Spleen (tissue), 11 donors: Measurements from ENCODE around the gene C6orf141. TPM values are rescaled to one million over a fixed set of nuclear protein-coding genes. Genes with fewer than 3 reads are reported as not detected.
"Not testable (repeated sequence)": the region's sequence is repeated elsewhere in the genome, so short reads cannot be mapped to it uniquely, and the experiment has no call there.

Experiments used
- DNase-seq: peaks from one replicate; pipeline ENCODE4 v3.0.0-alpha.2; 2020
- H3K27ac ChIP-seq, 8 donors: fragments of 200-600 bp; sonication (generic) in 7 of 8; 1 replicate in 4 of 8; 2 replicates in 4 of 8; pipeline versions ENCODE4 v1.5.0 to v1.8.0; 2016 to 2021; ENCODE audit warnings: inconsistent platforms in 4 of 8, mild to moderate bottlenecking in 4 of 8, moderate library complexity in 1 of 8
- H3K27me3 ChIP-seq, 7 donors: fragments of 200-600 bp; sonication (generic) in 6 of 7; replicated peaks in 1 of 7; 1 replicate in 4 of 7; 2 replicates in 3 of 7; pipeline versions ENCODE4 v1.5.0 to v1.8.0; 2016 to 2021; ENCODE audit warnings: inconsistent platforms in 3 of 7, mild to moderate bottlenecking in 1 of 7
- H3K36me3 ChIP-seq, 6 donors: fragments of 200-600 bp; sonication (generic) in 5 of 6; 1 replicate in 4 of 6; 2 replicates in 2 of 6; pipeline versions ENCODE4 v1.5.0 to v1.8.0; 2016 to 2021; ENCODE audit warnings: inconsistent platforms in 2 of 6
- H3K4me1 ChIP-seq, 6 donors: fragments of 200-600 bp; sonication (generic) in 5 of 6; 1 replicate in 3 of 6; 2 replicates in 3 of 6; pipeline versions ENCODE4 v1.5.0 to v1.8.0; 2016 to 2021; ENCODE audit warnings: inconsistent platforms in 3 of 6
- H3K4me3 ChIP-seq, 8 donors: fragments of 200-600 bp; sonication (generic) in 7 of 8; 1 replicate in 4 of 8; 2 replicates in 4 of 8; pipeline versions ENCODE4 v1.5.0 to v1.8.0; 2016 to 2021; ENCODE audit warnings: inconsistent platforms in 4 of 8, mild to moderate bottlenecking in 4 of 8, moderate library complexity in 2 of 8
- H3K9me3 ChIP-seq, 8 donors: fragments of 200-600 bp; sonication (generic) in 7 of 8; 1 replicate in 4 of 8; 2 replicates in 4 of 8; pipeline versions ENCODE4 v1.5.0 to v1.8.0; 2016 to 2021; ENCODE audit warnings: inconsistent platforms in 4 of 8
- POLR2A ChIP-seq, 3 donors: fragments of 450-650 bp; IDR thresholded peaks; one replicate each; pipeline ENCODE4 v1.5.1; 2017; ENCODE audit warnings: antibody characterized with exemption in 3 of 3, mild to moderate bottlenecking in 1 of 3
- POLR2AphosphoS5 ChIP-seq, 3 donors: sonication (generic); formaldehyde crosslinking; IDR thresholded peaks; one replicate each; pipeline ENCODE4 v1.5.1; 2017; ENCODE audit warnings: antibody characterized with exemption in 3 of 3
- WGBS, 5 donors: extraction: QIAGEN DNeasy Blood & Tissue Kit in 3 of 5; methylation state at CpG; one replicate each; pipeline versions ENCODE4 v1.1.5 to v1.1.7; 2013 to 2018; 5-methylcytosine and 5-hydroxymethylcytosine counted together
- intact Hi-C: fragments of 100-400 bp; cut with DNase I; formaldehyde crosslinking; loops from one replicate; pipeline ENCODE4 v1.15.0; 2023; ENCODE audit warnings: low total_unique reads
- polyA plus RNA-seq, 3 donors: library from polyadenylated mRNA; stranded (reverse); fragments of 200-250 nt; gene quantifications; one replicate each; pipeline ENCODE4 v1.2.1, GENCODE V29; 2013
- total RNA-seq, 7 donors: library from RNA; depleted of rRNA in 3 of 7; stranded (reverse); fragments of >200 nt in 3 of 7; fragmentation: NEBNext Ultra II Directional in 4 of 7; extraction: Animal tissue kit (Norgen Biotek cat#: 25700) in 4 of 7; gene quantifications; one replicate each; pipeline versions ENCODE4 v1.1.0 to v1.2.1, GENCODE V29; 2016 to 2021
- TF ChIP-seq, protein P1 (sequence below), 11 experiments: fragments of 200-600 bp in 7 of 11; fragments of 450-650 bp in 4 of 11; sonication (generic) in 4 of 11; IDR thresholded peaks in 8 of 11; conservative IDR thresholded peaks in 3 of 11; 1 replicate in 7 of 11; 2 replicates in 4 of 11; pipeline versions ENCODE4 v1.4.0 to v1.8.0; 2016 to 2021; ENCODE audit warnings: antibody characterized with exemption in 11 of 11, inconsistent platforms in 4 of 11, mild to moderate bottlenecking in 1 of 11
- donor health status: healthy with polysubstance abuse.
- donor health status: DM: no; HTN: no; CAD: no; lungs with moderate emphysema.
- donor health status: DM: no; HTN: no; CAD: no.
- donor health status: Bipolar disorder and iron deficiency.
- donor health status: healthy.
- donor health status: DM: no; HTN: no; CAD: no.
- donor health status: DM: yes; HTN: yes; CAD: no.

C6orf141 gene
- total and polyA plus RNA-seq, 10 donors, result 0.12 TPM; not detected in 9

- WGBS, 5 donors, result 52 to 64% (median 58%) methylated on average over 10 of the region's 10 CpGs
- intact Hi-C loops, result no loop called here
- DNase-seq, result no peak
- no peaks in the 10 kb centered on the region for H3K36me3 ChIP-seq
- H3K27me3 ChIP-seq, result peaks cover 0 to 9% (median 0%) of the 10 kb centered on the region in 7 donors
- no peak overlapping the region for H3K27ac ChIP-seq
- TF ChIP-seq POLR2A (IDR thresholded peaks at IDR 0.05) (no peak), POLR2AphosphoS5 (IDR thresholded peaks at IDR 0.05) (no peak)
- TF ChIP-seq, protein P1, sequence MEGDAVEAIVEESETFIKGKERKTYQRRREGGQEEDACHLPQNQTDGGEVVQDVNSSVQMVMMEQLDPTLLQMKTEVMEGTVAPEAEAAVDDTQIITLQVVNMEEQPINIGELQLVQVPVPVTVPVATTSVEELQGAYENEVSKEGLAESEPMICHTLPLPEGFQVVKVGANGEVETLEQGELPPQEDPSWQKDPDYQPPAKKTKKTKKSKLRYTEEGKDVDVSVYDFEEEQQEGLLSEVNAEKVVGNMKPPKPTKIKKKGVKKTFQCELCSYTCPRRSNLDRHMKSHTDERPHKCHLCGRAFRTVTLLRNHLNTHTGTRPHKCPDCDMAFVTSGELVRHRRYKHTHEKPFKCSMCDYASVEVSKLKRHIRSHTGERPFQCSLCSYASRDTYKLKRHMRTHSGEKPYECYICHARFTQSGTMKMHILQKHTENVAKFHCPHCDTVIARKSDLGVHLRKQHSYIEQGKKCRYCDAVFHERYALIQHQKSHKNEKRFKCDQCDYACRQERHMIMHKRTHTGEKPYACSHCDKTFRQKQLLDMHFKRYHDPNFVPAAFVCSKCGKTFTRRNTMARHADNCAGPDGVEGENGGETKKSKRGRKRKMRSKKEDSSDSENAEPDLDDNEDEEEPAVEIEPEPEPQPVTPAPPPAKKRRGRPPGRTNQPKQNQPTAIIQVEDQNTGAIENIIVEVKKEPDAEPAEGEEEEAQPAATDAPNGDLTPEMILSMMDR (IDR thresholded peaks at IDR 0.05 in 8 of 11, conservative IDR thresholded peaks at IDR 0.05 in 3 of 11), result no peak
- no peaks in the 10 kb centered on the region for H3K4me1 ChIP-seq
- H3K9me3 ChIP-seq, result peaks cover 0 to 8% (median 0%) of the 10 kb centered on the region in 8 donors
- no peak overlapping the region for H3K4me3 ChIP-seq
Measured at GRCh38 chr6:49565855-49566254, 15.4 kb downstream of the C6orf141 start.

- intact Hi-C loops, result no loop called here
- DNase-seq, result no peak
- Histone ChIP-seq H3K9me3 (no peaks in the 10 kb centered on the region), H3K4me3 (no peak overlapping the region), H3K36me3 (no peaks in the 10 kb centered on the region), H3K4me1 (no peaks in the 10 kb centered on the region), H3K27me3 (peaks cover 0 to 3% (median 0%) of the 10 kb centered on the region in 7 donors), H3K27ac (no peak overlapping the region)
- TF ChIP-seq POLR2A (IDR thresholded peaks at IDR 0.05) (no peak), POLR2AphosphoS5 (IDR thresholded peaks at IDR 0.05) (no peak)
- TF ChIP-seq, protein P1 (IDR thresholded peaks at IDR 0.05 in 8 of 11, conservative IDR thresholded peaks at IDR 0.05 in 3 of 11), result no peak
- WGBS, 5 donors, result 54 to 73% (median 59%) methylated on average over 6 of the region's 6 CpGs
Measured at GRCh38 chr6:49570474-49571079, 20.1 kb downstream of the C6orf141 start.

GRCh38 chr6:49576618-49577017 lies 26.1 kb downstream of the C6orf141 start:
- H3K27ac ChIP-seq, result no peak overlapping the region
- TF ChIP-seq POLR2AphosphoS5 (IDR thresholded peaks at IDR 0.05) (no peak), POLR2A (IDR thresholded peaks at IDR 0.05) (no peak)
- TF ChIP-seq, protein P1 (IDR thresholded peaks at IDR 0.05 in 8 of 11, conservative IDR thresholded peaks at IDR 0.05 in 3 of 11), result no peak
- no peaks in the 10 kb centered on the region for H3K27me3 ChIP-seq
- WGBS, 5 donors, result 74 to 96% (median 87%) methylated on average over 1 of the region's 1 CpG
- no peak overlapping the region for H3K4me3 ChIP-seq
- no peak for DNase-seq
- H3K36me3 ChIP-seq, result no peaks in the 10 kb centered on the region
- no peaks in the 10 kb centered on the region for H3K9me3 ChIP-seq
- no peaks in the 10 kb centered on the region for H3K4me1 ChIP-seq
- intact Hi-C loops, result no loop called here

DNA sequence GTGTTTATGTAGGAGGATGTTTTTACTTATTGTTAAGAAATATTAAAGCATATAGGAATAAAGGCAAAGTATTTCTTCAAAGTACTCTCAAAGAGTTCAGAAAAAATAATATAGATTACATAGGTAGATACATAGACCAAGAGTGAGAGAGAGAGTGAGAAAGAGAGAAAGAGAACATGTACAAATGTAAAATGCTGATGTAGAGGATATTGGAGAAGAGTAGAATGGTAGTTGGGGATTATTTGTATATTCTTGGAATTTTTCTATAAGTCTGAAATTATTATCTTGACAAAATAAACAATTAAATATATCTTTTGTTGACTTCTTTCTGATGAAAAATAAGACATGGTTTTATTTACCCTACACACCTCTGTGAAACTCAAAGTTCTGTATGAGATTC lies 29.2 kb downstream of the C6orf141 start:
- no peaks in the 10 kb centered on the region for H3K9me3 ChIP-seq
- H3K4me3 ChIP-seq, result no peak overlapping the region
- no peaks in the 10 kb centered on the region for H3K4me1 ChIP-seq
- no peaks in the 10 kb centered on the region for H3K36me3 ChIP-seq
- DNase-seq, result no peak
- TF ChIP-seq POLR2A (IDR thresholded peaks at IDR 0.05), result no peak
- intact Hi-C loops, result no loop called here
- H3K27ac ChIP-seq, result no peak overlapping the region
- no peaks in the 10 kb centered on the region for H3K27me3 ChIP-seq

DNA sequence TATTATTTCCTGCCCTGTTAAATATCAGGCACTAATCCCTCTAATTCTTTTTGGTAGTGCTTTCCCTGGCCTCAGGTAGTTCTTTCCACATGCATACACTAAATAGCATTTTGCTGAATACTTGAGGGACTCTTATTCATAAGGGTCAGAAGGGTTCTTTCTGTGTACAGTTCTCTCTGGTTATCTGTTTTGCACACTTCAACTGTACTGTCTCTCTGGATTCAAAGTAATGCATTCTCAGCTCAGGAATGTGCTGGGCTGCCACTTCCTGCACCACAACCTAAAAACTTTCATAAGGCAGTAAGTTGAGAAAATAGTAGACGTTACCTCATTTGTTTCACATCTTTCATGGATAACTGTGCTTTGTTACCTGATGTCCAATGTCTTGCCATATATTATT lies 32.1 kb downstream of the C6orf141 start:
- intact Hi-C loops, result no loop called here
- TF ChIP-seq, protein P1 (IDR thresholded peaks at IDR 0.05 in 8 of 11, conservative IDR thresholded peaks at IDR 0.05 in 3 of 11), result no peak
- TF ChIP-seq POLR2AphosphoS5 (IDR thresholded peaks at IDR 0.05) (no peak), POLR2A (IDR thresholded peaks at IDR 0.05) (no peak)
- H3K4me3 ChIP-seq, result no peak overlapping the region
- H3K27me3 ChIP-seq, result no peaks in the 10 kb centered on the region
- WGBS, 5 donors, result 72 to 87% (median 84%) methylated on average over 1 of the region's 1 CpG
- H3K4me1 ChIP-seq, result no peaks in the 10 kb centered on the region
- no peak overlapping the region for H3K27ac ChIP-seq
- DNase-seq, result no peak
- no peaks in the 10 kb centered on the region for H3K36me3 ChIP-seq
- H3K9me3 ChIP-seq, result no peaks in the 10 kb centered on the region

DNA sequence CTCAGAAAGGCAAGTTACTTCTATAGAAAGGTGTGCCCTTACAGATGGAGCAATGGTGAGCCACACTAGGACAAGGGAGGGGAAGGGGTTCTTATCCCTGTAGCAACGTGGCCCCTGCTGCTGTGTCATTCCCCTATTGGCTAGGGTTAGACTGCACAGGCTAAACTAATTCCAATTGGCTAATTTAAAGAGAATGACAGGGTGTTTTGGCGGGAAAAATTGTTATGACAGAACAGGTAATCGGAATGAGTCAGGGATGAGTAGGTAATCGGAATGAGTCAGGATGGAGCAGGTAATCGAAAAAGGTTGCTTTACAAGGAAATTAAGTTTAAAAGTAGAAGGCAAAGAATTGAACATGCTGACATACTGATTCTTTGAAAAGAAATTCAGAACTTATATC lies 36.8 kb downstream of the C6orf141 start:
- H3K4me1 ChIP-seq, H3K4me3 ChIP-seq, H3K9me3 ChIP-seq, H3K36me3 ChIP-seq, DNase-seq, intact Hi-C loops, H3K27me3 ChIP-seq, H3K27ac ChIP-seq: not testable (repeated sequence)
- WGBS, 5 donors, result 81 to 90% (median 86%) methylated on average over 5 of the region's 5 CpGs
